Prostate gland (tissue), 2 donors: ENCODE data around the gene RAD51. TPM values are rescaled to one million over a fixed set of nuclear protein-coding genes. Genes with fewer than 3 reads are reported as not detected.
"Not testable (repeated sequence)": the region's sequence is repeated elsewhere in the genome, so short reads cannot be mapped to it uniquely, and the experiment has no call there.

ENCODE experiments used
- DNase-seq: peaks from one replicate; pipeline ENCODE4 v3.0.0-alpha.2; 2019; ENCODE audit warnings: low spot score
- H3K27ac ChIP-seq, 2 donors: fragments of 200-600 bp; sonication (generic); 2 replicates each; pipeline ENCODE4 v1.5.1; 2017 to 2019
- H3K27me3 ChIP-seq: fragments of 200-600 bp; sonication (generic); replicated peaks from 2 replicates; pipeline ENCODE4 v1.5.1; 2019; ENCODE audit not compliant: insufficient read depth
- H3K36me3 ChIP-seq, 2 donors: fragments of 200-600 bp; sonication (generic); 1 replicate in 1 of 2; 2 replicates in 1 of 2; pipeline versions ENCODE4 v1.5.1 to v1.8.1; 2017 to 2019
- H3K4me1 ChIP-seq: fragments of 200-600 bp; sonication (generic); replicated peaks from 2 replicates; pipeline ENCODE4 v1.5.1; 2019
- H3K4me3 ChIP-seq, 2 donors: fragments of 200-600 bp; sonication (generic); 2 replicates each; pipeline ENCODE4 v1.5.1; 2017 to 2019
- H3K9me3 ChIP-seq: fragments of 200-600 bp; sonication (generic); 2 replicates; pipeline ENCODE4 v1.5.1; 2017
- CTCF ChIP-seq, 4 experiments: fragments of 200-600 bp in 2 of 4; fragments of 450-650 bp in 2 of 4; sonication (generic) in 2 of 4; IDR thresholded peaks; 1 replicate in 3 of 4; 2 replicates in 1 of 4; pipeline ENCODE4 v1.5.1; 2016 to 2019; ENCODE audit warnings: antibody characterized with exemption in 4 of 4, mild to moderate bottlenecking in 2 of 4, moderate library complexity in 2 of 4
- POLR2A ChIP-seq: fragments of 450-650 bp; IDR thresholded peaks from one replicate; pipeline ENCODE4 v1.6.1; 2016; ENCODE audit warnings: antibody characterized with exemption, mild to moderate bottlenecking
- POLR2AphosphoS5 ChIP-seq: sonication (generic); formaldehyde crosslinking; IDR thresholded peaks from one replicate; pipeline ENCODE4 v1.6.1; 2017; ENCODE audit warnings: antibody characterized with exemption
- WGBS: methylation state at CpG from one replicate; pipeline ENCODE4 v1.1.5; 2018; 5-methylcytosine and 5-hydroxymethylcytosine counted together
- intact Hi-C: fragments of 100-400 bp; cut with DNase I; formaldehyde crosslinking; loops from one replicate; pipeline ENCODE4 v1.14.2; 2022
- total RNA-seq, 2 donors: library from RNA; depleted of rRNA; stranded (reverse); fragments of >200 nt; gene quantifications; one replicate each; pipeline ENCODE4 v1.1.0, GENCODE V29; 2016

Gene RAD51
- total RNA-seq, 2 donors from 2014 or later, result 0.82 to 5.1 TPM

- 93% methylated on average over 1 of the region's 1 CpG for WGBS
- no peak for DNase-seq
- H3K27ac ChIP-seq, result no peak overlapping the region
- H3K9me3 ChIP-seq, result no peaks in the 10 kb centered on the region
- no peak overlapping the region for H3K4me3 ChIP-seq
- H3K36me3 ChIP-seq, result no peaks in the 10 kb centered on the region
- TF ChIP-seq POLR2AphosphoS5, result no peak
- no peak for TF ChIP-seq CTCF (IDR thresholded peaks at IDR 0.05)
- TF ChIP-seq POLR2A, result no peak
- no peaks in the 10 kb centered on the region for H3K27me3 ChIP-seq
- intact Hi-C loops, result no loop called here
- no peaks in the 10 kb centered on the region for H3K4me1 ChIP-seq
These were observed 14.8 kb upstream of the RAD51 start for GRCh38 chr15:40680151-40680550.

- H3K27ac ChIP-seq, H3K36me3 ChIP-seq, intact Hi-C loops, H3K4me3 ChIP-seq, H3K27me3 ChIP-seq, H3K9me3 ChIP-seq, H3K4me1 ChIP-seq, DNase-seq: not testable (repeated sequence)
- 79% methylated on average over 1 of the region's 1 CpG for WGBS
These were observed 14.0 kb upstream of the RAD51 start for GRCh38 chr15:40680959-40681358.

GRCh38 chr15:40684381-40684780 is 10.6 kb upstream of the RAD51 start:
- H3K27me3 ChIP-seq, result no peaks in the 10 kb centered on the region
- no peaks in the 10 kb centered on the region for H3K4me1 ChIP-seq
- no peak overlapping the region for H3K27ac ChIP-seq
- TF ChIP-seq POLR2A, result no peak
- TF ChIP-seq CTCF (IDR thresholded peaks at IDR 0.05), result no peak
- TF ChIP-seq POLR2AphosphoS5, result no peak
- H3K36me3 ChIP-seq, result no peaks in the 10 kb centered on the region
- no peak overlapping the region for H3K4me3 ChIP-seq
- DNase-seq, result no peak
- no peaks in the 10 kb centered on the region for H3K9me3 ChIP-seq
- intact Hi-C loops, result no loop called here

GRCh38 chr15:40685376-40685775 is 9.6 kb upstream of the RAD51 start:
- H3K4me3 ChIP-seq, result no peak overlapping the region
- intact Hi-C loops, result no loop called here
- H3K36me3 ChIP-seq, result no peaks in the 10 kb centered on the region
- DNase-seq, result no peak
- 91% methylated on average over 2 of the region's 2 CpGs for WGBS
- no peaks in the 10 kb centered on the region for H3K27me3 ChIP-seq
- H3K9me3 ChIP-seq, result no peaks in the 10 kb centered on the region
- H3K4me1 ChIP-seq, result no peaks in the 10 kb centered on the region
- no peak overlapping the region for H3K27ac ChIP-seq
- TF ChIP-seq POLR2AphosphoS5, result no peak
- no peak for TF ChIP-seq POLR2A

GRCh38 chr15:40688932-40689799 is 5.8 kb upstream of the RAD51 start:
- no peaks in the 10 kb centered on the region for H3K27me3 ChIP-seq
- H3K4me1 ChIP-seq, result no peaks in the 10 kb centered on the region
- H3K36me3 ChIP-seq, result no peaks in the 10 kb centered on the region
- H3K27ac ChIP-seq, result no peak overlapping the region
- no peak for DNase-seq
- no peaks in the 10 kb centered on the region for H3K9me3 ChIP-seq
- no peak for TF ChIP-seq CTCF (IDR thresholded peaks at IDR 0.05)
- no peak for TF ChIP-seq POLR2AphosphoS5
- TF ChIP-seq POLR2A, result no peak
- intact Hi-C loops, result no loop called here
- 73% methylated on average over 9 of the region's 9 CpGs for WGBS
- H3K4me3 ChIP-seq, result no peak overlapping the region

GRCh38 chr15:40691737-40692136 is 3.2 kb upstream of the RAD51 start:
- Histone ChIP-seq H3K4me1 (no peaks in the 10 kb centered on the region), H3K36me3 (no peaks in the 10 kb centered on the region), H3K9me3 (no peaks in the 10 kb centered on the region), H3K27me3 (no peaks in the 10 kb centered on the region), H3K4me3 (no peak overlapping the region), H3K27ac (no peak overlapping the region)
- no peak for TF ChIP-seq POLR2A
- TF ChIP-seq POLR2AphosphoS5, result no peak
- TF ChIP-seq CTCF (IDR thresholded peaks at IDR 0.05), result no peak
- intact Hi-C loops, result loop anchor here (10.0 kb wide), 1 partner anchor 203 kb away; the partner anchor contains the start of gene VPS18
- WGBS, result 81% methylated on average over 4 of the region's 4 CpGs
- DNase-seq, result no peak
